Muscle layer of colon (tissue), 2 donors: ENCODE measurements around the gene SLC2A6.

ENCODE experiments used
- H3K27ac ChIP-seq: one replicate; pipeline ENCODE4 v1.7.0; 2013; ENCODE audit warnings: low read depth, mild to moderate bottlenecking, low read length, moderate library complexity
- H3K27me3 ChIP-seq, 2 donors: one replicate each; pipeline ENCODE4 v1.7.0; 2013; ENCODE audit warnings: low read length in 2 of 2, mild to moderate bottlenecking in 2 of 2; ENCODE audit not compliant: insufficient read depth in 2 of 2, control insufficient read depth in 1 of 2
- H3K36me3 ChIP-seq: one replicate; pipeline ENCODE4 v1.7.0; 2013; ENCODE audit warnings: mild to moderate bottlenecking, low read length; ENCODE audit not compliant: insufficient read depth
- H3K4me1 ChIP-seq: one replicate; pipeline ENCODE4 v1.7.0; 2013; ENCODE audit warnings: mild to moderate bottlenecking, low read length; ENCODE audit not compliant: insufficient read depth
- H3K4me3 ChIP-seq, 2 donors: one replicate each; pipeline ENCODE4 v1.7.0; 2013; ENCODE audit warnings: low read length in 2 of 2, low read depth in 1 of 2, mild to moderate bottlenecking in 1 of 2, moderate library complexity in 1 of 2
- H3K9ac ChIP-seq: one replicate; pipeline ENCODE4 v1.7.0; 2013; ENCODE audit warnings: low read length
- H3K9me3 ChIP-seq: one replicate; pipeline ENCODE4 v1.7.0; 2013; ENCODE audit warnings: mild to moderate bottlenecking, low read length
- donor health status: abdominal sarcoma.
- donor health status: Adenocarcinoma of cecum.

The SLC2A6 gene, protein sequence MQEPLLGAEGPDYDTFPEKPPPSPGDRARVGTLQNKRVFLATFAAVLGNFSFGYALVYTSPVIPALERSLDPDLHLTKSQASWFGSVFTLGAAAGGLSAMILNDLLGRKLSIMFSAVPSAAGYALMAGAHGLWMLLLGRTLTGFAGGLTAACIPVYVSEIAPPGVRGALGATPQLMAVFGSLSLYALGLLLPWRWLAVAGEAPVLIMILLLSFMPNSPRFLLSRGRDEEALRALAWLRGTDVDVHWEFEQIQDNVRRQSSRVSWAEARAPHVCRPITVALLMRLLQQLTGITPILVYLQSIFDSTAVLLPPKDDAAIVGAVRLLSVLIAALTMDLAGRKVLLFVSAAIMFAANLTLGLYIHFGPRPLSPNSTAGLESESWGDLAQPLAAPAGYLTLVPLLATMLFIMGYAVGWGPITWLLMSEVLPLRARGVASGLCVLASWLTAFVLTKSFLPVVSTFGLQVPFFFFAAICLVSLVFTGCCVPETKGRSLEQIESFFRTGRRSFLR

GRCh38 chr9:133478851-133479711, at the start of gene SLC2A6:
TSS of gene SLC2A6 (minus strand) at chr9:133479099. CDS start at chr9:133479059, 40 bp downstream.
- no peak within 1 kb of the TSS for H3K27ac ChIP-seq
- no peaks in the 10 kb centered on the region for H3K9me3 ChIP-seq
- peaks cover 8% of the 10 kb centered on the region for H3K4me1 ChIP-seq

DNA sequence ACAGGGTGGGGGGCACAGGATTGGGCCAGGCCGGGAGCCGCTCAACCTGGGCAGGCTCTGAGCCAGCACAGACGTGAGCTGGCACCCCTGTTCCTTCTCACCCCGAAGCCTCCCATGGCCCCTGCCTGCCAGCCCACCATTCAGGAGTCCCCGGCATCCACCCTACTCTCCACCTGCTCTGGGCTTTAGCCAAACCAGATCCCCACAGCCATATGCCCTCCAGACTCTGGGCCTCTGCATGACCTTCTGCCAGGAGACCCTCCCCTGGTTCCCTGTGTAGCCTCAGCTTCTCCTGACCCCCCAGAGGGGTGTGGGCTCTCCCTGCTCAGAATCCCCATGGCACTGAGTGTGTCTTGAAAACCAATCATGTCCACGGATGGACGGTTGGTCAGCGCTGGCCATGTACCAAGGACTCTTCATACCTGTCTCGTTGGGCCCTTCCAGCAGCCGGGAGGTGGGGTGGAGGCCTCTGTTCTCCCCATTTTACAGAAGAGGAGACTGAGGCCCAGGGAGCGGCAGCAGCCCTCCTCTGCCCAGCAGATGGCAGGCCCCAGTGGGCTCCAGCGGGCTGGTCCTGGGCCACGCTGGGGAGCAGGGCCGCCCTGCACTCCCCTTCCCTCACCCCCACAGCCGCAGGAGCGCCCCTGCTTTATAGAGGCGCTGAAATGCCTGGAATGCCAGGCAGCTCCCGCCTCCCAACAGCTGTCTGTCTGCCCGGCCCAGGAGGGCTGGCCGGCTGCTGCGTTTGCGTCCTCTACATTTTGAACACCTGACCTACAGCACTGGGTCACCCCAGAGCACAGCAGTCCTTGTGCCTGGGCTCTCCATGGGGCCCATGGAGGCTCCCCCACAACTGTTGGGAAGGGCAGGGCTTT, 49.3 kb upstream of the SLC2A6 start:
- Histone ChIP-seq H3K9me3 (no peaks in the 10 kb centered on the region), H3K27me3 (no peaks in the 10 kb centered on the region), H3K36me3 (no peaks in the 10 kb centered on the region), H3K9ac (no peak overlapping the region), H3K4me3 (no peak overlapping the region), H3K27ac (peak overlapping the region; percentile 42), H3K4me1 (peaks cover 34% of the 10 kb centered on the region)

More at GRCh38 chr9:133478851-133479711, at the start of gene SLC2A6:
- Histone ChIP-seq H3K27me3 (peaks cover 0 to 4% of the 10 kb centered on the region in 2 donors), H3K4me3 (peak within 1 kb of the TSS; percentile 55 to 60), H3K9ac (peak within 1 kb of the TSS; percentile 49), H3K36me3 (no peaks in the 10 kb centered on the region)

DNA sequence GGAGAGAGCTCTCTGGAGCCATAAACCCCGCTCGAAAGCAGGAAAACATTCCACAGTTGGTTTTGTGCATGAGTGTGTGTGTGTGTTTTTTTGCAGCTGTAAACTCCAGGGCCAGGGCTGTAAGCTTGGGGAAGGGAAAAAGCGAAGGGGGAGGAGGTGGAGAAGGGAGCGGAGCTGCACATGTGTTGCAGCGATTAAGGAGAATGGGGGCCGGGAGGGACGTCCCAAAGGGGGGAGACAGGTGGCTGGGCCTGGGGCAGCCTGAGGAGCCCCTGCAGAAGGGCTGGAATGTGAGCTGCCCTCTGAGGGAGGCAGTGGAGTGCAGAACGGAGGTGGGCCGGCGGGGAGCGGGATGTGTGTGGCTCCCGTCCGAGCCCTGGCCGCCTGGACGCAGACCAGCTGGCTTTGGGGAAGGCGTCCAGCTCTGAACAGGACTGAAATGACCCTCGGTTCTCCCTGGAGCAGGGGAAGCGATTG, 48.6 kb upstream of the SLC2A6 start:
- no peaks in the 10 kb centered on the region for H3K36me3 ChIP-seq
- H3K27ac ChIP-seq: peak overlapping the region; percentile 42
- H3K4me3 ChIP-seq: no peak overlapping the region
- peaks cover 32% of the 10 kb centered on the region for H3K4me1 ChIP-seq
- H3K9ac ChIP-seq: no peak overlapping the region
- H3K27me3 ChIP-seq: no peaks in the 10 kb centered on the region
- H3K9me3 ChIP-seq: no peaks in the 10 kb centered on the region

GRCh38 chr9:133526721-133527321, 47.9 kb upstream of the SLC2A6 start:
- no peak overlapping the region for H3K9ac ChIP-seq
- peak overlapping the region; percentile 6 for H3K27ac ChIP-seq
- no peaks in the 10 kb centered on the region for H3K36me3 ChIP-seq
- peaks cover 32% of the 10 kb centered on the region for H3K4me1 ChIP-seq
- no peak overlapping the region for H3K4me3 ChIP-seq
- no peaks in the 10 kb centered on the region for H3K27me3 ChIP-seq
- H3K9me3 ChIP-seq: no peaks in the 10 kb centered on the region

- H3K36me3 ChIP-seq: no peaks in the 10 kb centered on the region
- H3K27me3 ChIP-seq: no peaks in the 10 kb centered on the region
- peaks cover 32% of the 10 kb centered on the region for H3K4me1 ChIP-seq
- H3K9ac ChIP-seq: no peak overlapping the region
- no peak overlapping the region for H3K4me3 ChIP-seq
- no peak overlapping the region for H3K27ac ChIP-seq
- no peaks in the 10 kb centered on the region for H3K9me3 ChIP-seq
Measured at GRCh38 chr9:133525677-133526076, 46.8 kb upstream of the SLC2A6 start.

DNA sequence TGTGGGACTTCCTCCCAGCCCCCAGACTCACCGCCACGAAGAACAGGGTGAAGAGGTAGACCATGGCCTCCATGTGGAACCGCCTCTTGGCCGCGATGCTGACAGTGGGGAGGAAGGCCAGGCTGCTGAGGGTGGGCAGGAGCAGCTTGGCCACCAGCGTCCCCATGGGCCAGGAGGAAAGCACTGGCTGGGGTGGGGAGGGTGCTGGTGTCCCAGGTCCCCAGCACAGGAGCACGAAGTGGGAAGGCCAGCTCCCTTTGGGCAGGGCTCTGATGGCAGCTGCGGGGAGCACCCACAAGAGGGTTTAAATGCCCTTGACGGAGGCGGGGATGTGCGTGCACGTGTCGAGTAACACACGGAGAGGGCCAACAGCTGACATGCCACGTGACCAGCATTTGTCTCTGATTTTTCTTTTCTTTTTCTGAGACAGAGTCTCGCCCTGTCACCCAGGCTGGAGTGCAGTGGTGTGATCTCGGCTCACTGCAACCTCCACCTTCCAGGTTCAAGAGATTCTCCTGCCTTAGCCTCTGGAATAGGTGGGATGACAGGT, 45.9 kb upstream of the SLC2A6 start, which contains the start of gene MYMK:
Gene MYMK (minus strand): TSS at position 281 of the 550 bp plus-strand sequence. CDS start 115 bp downstream, at position 166.
- no peaks in the 10 kb centered on the region for H3K9me3 ChIP-seq
- H3K4me1 ChIP-seq: peaks cover 32% of the 10 kb centered on the region
- H3K27ac ChIP-seq: no peak within 1 kb of the TSS
- no peak within 1 kb of the TSS for H3K4me3 ChIP-seq
- H3K9ac ChIP-seq: no peak within 1 kb of the TSS
- H3K36me3 ChIP-seq: no peaks in the 10 kb centered on the region
- H3K27me3 ChIP-seq: no peaks in the 10 kb centered on the region

- Histone ChIP-seq H3K4me1 (peaks cover 32% of the 10 kb centered on the region), H3K36me3 (no peaks in the 10 kb centered on the region), H3K4me3 (no peak overlapping the region), H3K9ac (no peak overlapping the region), H3K27ac (no peak overlapping the region), H3K9me3 (no peaks in the 10 kb centered on the region), H3K27me3 (no peaks in the 10 kb centered on the region)
Measured at GRCh38 chr9:133524146-133524545, 45.2 kb upstream of the SLC2A6 start.

DNA sequence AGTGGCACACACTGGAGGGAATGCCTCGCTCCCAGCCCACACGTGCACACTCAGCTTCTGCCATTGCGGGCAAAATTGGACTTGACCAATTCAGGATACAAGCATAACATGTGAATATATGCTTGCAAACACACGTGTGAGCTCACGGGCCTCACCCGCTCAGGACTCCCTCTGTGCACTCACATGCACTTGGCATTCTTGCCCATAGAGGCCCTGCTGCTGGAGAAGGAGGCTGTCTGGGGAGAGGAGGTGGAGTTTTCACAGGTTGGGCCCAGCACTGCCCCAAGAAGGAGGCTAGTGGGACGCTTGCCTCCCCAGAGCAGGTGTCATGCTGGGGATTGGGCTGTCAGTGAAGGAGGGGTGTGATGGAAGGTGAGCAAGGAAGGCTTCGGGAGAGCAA, 44.2 kb upstream of the SLC2A6 start:
- Histone ChIP-seq H3K36me3 (no peaks in the 10 kb centered on the region), H3K4me3 (no peak overlapping the region), H3K9ac (no peak overlapping the region), H3K4me1 (peaks cover 21% of the 10 kb centered on the region), H3K9me3 (no peaks in the 10 kb centered on the region), H3K27me3 (no peaks in the 10 kb centered on the region), H3K27ac (no peak overlapping the region)

- H3K27me3 ChIP-seq: no peaks in the 10 kb centered on the region
- H3K4me3 ChIP-seq: no peak overlapping the region
- no peak overlapping the region for H3K9ac ChIP-seq
- no peak overlapping the region for H3K27ac ChIP-seq
- peaks cover 13% of the 10 kb centered on the region for H3K4me1 ChIP-seq
- no peaks in the 10 kb centered on the region for H3K9me3 ChIP-seq
- no peaks in the 10 kb centered on the region for H3K36me3 ChIP-seq
Measured at GRCh38 chr9:133522073-133522910, 43.4 kb upstream of the SLC2A6 start.
